Upper lobe of left lung (tissue), 4 donors: ENCODE measurements around the gene CDH22.

Experiments
- CTCF ChIP-seq, 6 experiments: fragments of 450-650 bp in 4 of 6; fragments of 200-600 bp in 2 of 6; sonication (generic) in 2 of 6; IDR thresholded peaks; one replicate each; pipeline ENCODE4 v1.5.1; 2016 to 2019; ENCODE audit warnings: antibody characterized with exemption in 6 of 6
- POLR2A ChIP-seq, 4 donors: fragments of 450-650 bp; IDR thresholded peaks; one replicate each; pipeline ENCODE4 v1.5.1; 2016 to 2017; ENCODE audit warnings: antibody characterized with exemption in 4 of 4, mild to moderate bottlenecking in 2 of 4

GRCh38 chr20:46237227-46237626, 71.1 kb downstream of the CDH22 start:
- TF ChIP-seq CTCF (IDR thresholded peaks at IDR 0.05) (no peak), POLR2A (IDR thresholded peaks at IDR 0.05) (no peak)
